Measurements from ENCODE around the gene NAALADL2. TPM values are rescaled to one million over a fixed set of nuclear protein-coding genes. Genes with fewer than 3 reads are reported as not detected.

Gene NAALADL2
- total and polyA plus RNA-seq, 2 donors (not counting 3 experiments of a cell fraction or from before 2014, with no cell fraction given): 1.1 to 4.0 TPM

DNA sequence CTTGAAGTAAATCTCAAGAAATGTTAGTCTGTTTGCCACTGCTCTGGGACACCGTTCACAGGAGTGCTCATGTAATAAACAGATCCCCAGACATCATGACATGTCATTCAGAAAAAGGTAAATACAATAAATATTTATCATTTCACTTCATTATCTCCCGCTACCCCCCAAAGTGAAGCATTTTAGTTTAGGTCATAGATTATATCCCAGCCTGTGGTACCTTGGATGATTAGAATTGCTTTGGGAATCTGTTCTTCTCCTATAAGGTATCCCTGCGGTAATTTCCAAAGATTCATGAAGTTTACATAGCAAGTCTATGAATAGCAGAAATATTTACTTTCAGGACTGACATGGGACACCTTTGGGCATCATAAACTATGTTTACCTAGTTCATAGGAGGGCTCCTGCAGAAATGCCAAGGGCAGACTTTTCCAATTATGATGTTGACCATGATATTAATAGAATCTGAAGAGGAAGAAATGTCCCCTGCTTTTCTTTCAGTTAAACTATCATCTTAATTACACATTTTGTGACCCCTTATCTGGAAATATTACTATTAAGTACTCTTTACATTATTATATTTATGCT, 268.0 kb downstream of the NAALADL2 start:
- Histone ChIP-seq H3K36me3 (ENCODE audit: control insufficient read depth in 2 of 2, extremely low read depth in 1 of 2, insufficient read depth in 2 of 2, low read length in 2 of 2) (no peaks in the 10 kb centered on the region), H3K4me1 (ENCODE audit: control insufficient read depth, extremely low read depth, insufficient read depth, low read length) (no peaks in the 10 kb centered on the region), H3K27ac (ENCODE audit: insufficient read depth, low read depth, low read length) (no peak overlapping the region), H3K79me2 (ENCODE audit: control insufficient read depth, insufficient read depth, low read length) (no peaks in the 10 kb centered on the region), H4K20me1 (replicated peaks; ENCODE audit: control insufficient read depth, extremely low read depth, insufficient read depth, low read length) (no peaks in the 10 kb centered on the region), H3K4me2 (ENCODE audit: insufficient read depth, low read length) (no peak overlapping the region), H3K9me3 (replicated peaks; ENCODE audit: control insufficient read depth, insufficient read depth, low read length) (no peaks in the 10 kb centered on the region), H3K4me3 (replicated peaks in 1 of 3; ENCODE audit: insufficient read depth in 1 of 3, low read depth in 1 of 3, low read length in 3 of 3) (no peak overlapping the region), H3K9me1 (replicated peaks; ENCODE audit: control insufficient read depth, extremely low read depth, insufficient read depth, low read length) (no peaks in the 10 kb centered on the region), H2AFZ (ENCODE audit: low read depth, low read length) (no peak overlapping the region), H3K9ac (replicated peaks; ENCODE audit: extremely low read depth, insufficient read depth, low read length) (no peak overlapping the region), H3K27me3 (ENCODE audit: control insufficient read depth in 2 of 2, insufficient read depth in 2 of 2, low read length in 2 of 2) (no peaks in the 10 kb centered on the region)
- BruUV-seq (replicated peaks): no TSS peak
- FAIRE-seq (no peak), DNase-seq (ENCODE audit: low read depth, low spot score) (no peak)
- intact Hi-C loops (cut with micrococcal nuclease) (no loop called here), dilution Hi-C loops (cut with MboI; ENCODE audit: extremely low pct_ligation_motif_present, low sequenced_read_pairs) (no loop called here)
- CTCF ChIA-PET: no interaction called here
- TF ChIP-seq FOS (IDR thresholded peaks at IDR 0.05; ENCODE audit: borderline replicate concordance, insufficient read depth, low read length) (no peak), POLR2AphosphoS5 (IDR thresholded peaks at IDR 0.05; ENCODE audit: insufficient read depth, low read depth, low read length) (no peak)
- POLR2A ChIA-PET: no interaction called here

- Histone ChIP-seq H3K36me3 (ENCODE audit: control insufficient read depth in 2 of 2, extremely low read depth in 1 of 2, insufficient read depth in 2 of 2, low read length in 2 of 2) (no peaks in the 10 kb centered on the region), H2AFZ (ENCODE audit: low read depth, low read length) (no peak overlapping the region), H3K4me2 (ENCODE audit: insufficient read depth, low read length) (no peak overlapping the region), H3K9ac (replicated peaks; ENCODE audit: extremely low read depth, insufficient read depth, low read length) (no peak overlapping the region), H3K27me3 (ENCODE audit: control insufficient read depth in 2 of 2, insufficient read depth in 2 of 2, low read length in 2 of 2) (no peaks in the 10 kb centered on the region), H3K4me1 (ENCODE audit: control insufficient read depth, extremely low read depth, insufficient read depth, low read length) (no peaks in the 10 kb centered on the region), H3K9me3 (replicated peaks; ENCODE audit: control insufficient read depth, insufficient read depth, low read length) (no peaks in the 10 kb centered on the region), H3K4me3 (replicated peaks in 1 of 3; ENCODE audit: insufficient read depth in 1 of 3, low read depth in 1 of 3, low read length in 3 of 3) (no peak overlapping the region), H3K27ac (ENCODE audit: insufficient read depth, low read depth, low read length) (no peak overlapping the region), H3K9me1 (replicated peaks; ENCODE audit: control insufficient read depth, extremely low read depth, insufficient read depth, low read length) (no peaks in the 10 kb centered on the region), H4K20me1 (replicated peaks; ENCODE audit: control insufficient read depth, extremely low read depth, insufficient read depth, low read length) (no peaks in the 10 kb centered on the region), H3K79me2 (ENCODE audit: control insufficient read depth, insufficient read depth, low read length) (no peaks in the 10 kb centered on the region)
- ChIA-PET POLR2A (no interaction called here), CTCF (no interaction called here)
- dilution Hi-C loops (cut with MboI; ENCODE audit: extremely low pct_ligation_motif_present, low sequenced_read_pairs): no loop called here
- FAIRE-seq (no peak), DNase-seq (ENCODE audit: low read depth, low spot score) (no peak)
- BruUV-seq (replicated peaks): no TSS peak
- TF ChIP-seq, protein P1, sequence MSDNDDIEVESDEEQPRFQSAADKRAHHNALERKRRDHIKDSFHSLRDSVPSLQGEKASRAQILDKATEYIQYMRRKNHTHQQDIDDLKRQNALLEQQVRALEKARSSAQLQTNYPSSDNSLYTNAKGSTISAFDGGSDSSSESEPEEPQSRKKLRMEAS (IDR thresholded peaks at IDR 0.05; ENCODE audit: insufficient read depth, insufficient read length): no peak
- TF ChIP-seq MYC (IDR thresholded peaks at IDR 0.05; ENCODE audit: low read depth, low read length) (no peak), FOS (IDR thresholded peaks at IDR 0.05; ENCODE audit: borderline replicate concordance, insufficient read depth, low read length) (no peak), JUN (IDR thresholded peaks at IDR 0.05; ENCODE audit: borderline replicate concordance, insufficient read depth, insufficient read length, low read depth) (no peak), EZH2 (IDR thresholded peaks at IDR 0.05; ENCODE audit: borderline replicate concordance, low read depth, low read length, severe bottlenecking) (no peak), POLR2AphosphoS5 (IDR thresholded peaks at IDR 0.05; ENCODE audit: insufficient read depth, low read depth, low read length) (no peak), GATA2 (IDR thresholded peaks at IDR 0.05; ENCODE audit: insufficient read depth, insufficient read length, low read depth, low read length) (no peak), POLR2A (IDR thresholded peaks at IDR 0.05; ENCODE audit: low read depth, low read length) (no peak)
- TF ChIP-seq, protein P2, sequence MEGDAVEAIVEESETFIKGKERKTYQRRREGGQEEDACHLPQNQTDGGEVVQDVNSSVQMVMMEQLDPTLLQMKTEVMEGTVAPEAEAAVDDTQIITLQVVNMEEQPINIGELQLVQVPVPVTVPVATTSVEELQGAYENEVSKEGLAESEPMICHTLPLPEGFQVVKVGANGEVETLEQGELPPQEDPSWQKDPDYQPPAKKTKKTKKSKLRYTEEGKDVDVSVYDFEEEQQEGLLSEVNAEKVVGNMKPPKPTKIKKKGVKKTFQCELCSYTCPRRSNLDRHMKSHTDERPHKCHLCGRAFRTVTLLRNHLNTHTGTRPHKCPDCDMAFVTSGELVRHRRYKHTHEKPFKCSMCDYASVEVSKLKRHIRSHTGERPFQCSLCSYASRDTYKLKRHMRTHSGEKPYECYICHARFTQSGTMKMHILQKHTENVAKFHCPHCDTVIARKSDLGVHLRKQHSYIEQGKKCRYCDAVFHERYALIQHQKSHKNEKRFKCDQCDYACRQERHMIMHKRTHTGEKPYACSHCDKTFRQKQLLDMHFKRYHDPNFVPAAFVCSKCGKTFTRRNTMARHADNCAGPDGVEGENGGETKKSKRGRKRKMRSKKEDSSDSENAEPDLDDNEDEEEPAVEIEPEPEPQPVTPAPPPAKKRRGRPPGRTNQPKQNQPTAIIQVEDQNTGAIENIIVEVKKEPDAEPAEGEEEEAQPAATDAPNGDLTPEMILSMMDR (IDR thresholded peaks at IDR 0.05; ENCODE audit: extremely low read depth in 1 of 2, insufficient read depth in 1 of 2, low read depth in 1 of 2, low read length in 2 of 2): no peak
- intact Hi-C loops (cut with micrococcal nuclease): no loop called here
Observed at GRCh38 chr3:175129126-175129525, 270.0 kb downstream of the NAALADL2 start.

All from endothelial cell of umbilical vein (primary cell).